ENCODE data around the gene LRRC56.

DNA sequence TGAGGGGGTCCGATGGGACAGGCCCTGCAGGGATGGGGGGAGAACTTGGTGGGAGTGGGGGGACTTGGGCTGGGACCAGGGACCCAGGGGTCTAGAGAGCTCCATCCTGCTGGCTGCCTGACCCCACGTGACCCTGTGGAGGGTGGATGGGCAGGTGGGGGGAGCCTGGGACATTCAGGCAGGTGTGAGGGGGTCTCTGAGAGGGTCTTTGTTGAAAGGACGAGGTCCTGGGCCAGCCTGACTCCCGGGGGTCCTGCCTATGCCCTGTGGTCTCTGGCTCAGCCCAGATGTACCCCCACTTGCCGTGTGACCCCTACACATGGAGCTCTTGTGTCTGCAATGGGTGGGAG, 7.5 kb downstream of the LRRC56 start:
- TF ChIP-seq ZNF175 (tag by site-specific recombination; IDR thresholded peaks at IDR 0.05), result no peak
- TF ChIP-seq ZNF121 (tag by site-specific recombination; IDR thresholded peaks at IDR 0.05), result no peak
- no peak for TF ChIP-seq ZNF423 (tag by site-specific recombination; IDR thresholded peaks at IDR 0.05)
- TF ChIP-seq ATF2 (tag by site-specific recombination; IDR thresholded peaks at IDR 0.05; ENCODE audit: low read depth), result no peak
- no peak for TF ChIP-seq ZNF184 (tag by site-specific recombination; IDR thresholded peaks at IDR 0.05)
- no peak for TF ChIP-seq ZNF530 (tag by site-specific recombination; IDR thresholded peaks at IDR 0.05; ENCODE audit: low read depth)
- TF ChIP-seq KLF1 (tag by site-specific recombination; IDR thresholded peaks at IDR 0.05), result no peak
- no peak for TF ChIP-seq ZNF23 (tag by site-specific recombination; IDR thresholded peaks at IDR 0.05; ENCODE audit: borderline replicate concordance)
- no peak for TF ChIP-seq ZNF292 (tag by site-specific recombination; IDR thresholded peaks at IDR 0.05; ENCODE audit: borderline replicate concordance, low read depth)
- no peak for TF ChIP-seq SETDB1 (IDR thresholded peaks at IDR 0.05; ENCODE audit: insufficient read length, low read length)

Data from HEK293 (cell line).